Panc1 (cell line): ENCODE results near the gene WNK3. TPM values are rescaled to one million over a fixed set of nuclear protein-coding genes. Genes with fewer than 3 reads are reported as not detected.

Experiments
- ATAC-seq: fragments of 200-7000 bp; cut with Tn5 transposase; 2 replicates; pipeline ENCODE4 v1.9.1; 2020; ENCODE audit warnings: mild to moderate bottlenecking, moderate library complexity
- BruUV-seq: library from RNA; stranded (reverse); fragments of 400-500 nt; replicated peaks from 2 replicates; lab custom pipeline; 2021; lab: Mats Ljungman, UMichigan
- CTCF ChIA-PET: fragments of 300-600 bp; sonication (Branson Sonifier 250); formaldehyde crosslinking; loops from one replicate; lab custom pipeline; 2022; ENCODE audit warnings: antibody characterized with exemption; lab: Charles Lee
- POLR2A ChIA-PET: fragments of 300-600 bp; sonication (Branson Sonifier 250); formaldehyde crosslinking; loops from one replicate; lab custom pipeline; 2022; ENCODE audit warnings: antibody characterized with exemption; lab: Charles Lee
- DNase-seq: peaks from one replicate; pipeline ENCODE4 v3.0.0-alpha.2; 2010; ENCODE audit warnings: low read depth, low spot score
- H3K27ac ChIP-seq: 2 replicates; pipeline ENCODE4 v1.5.1; 2011; ENCODE audit warnings: mild to moderate bottlenecking, low read length, inconsistent platforms
- H3K27me3 ChIP-seq: fragments of 200-500 bp; sonication (Bioruptor generic); 2 replicates; pipeline ENCODE4 v1.6.0; 2014; ENCODE audit warnings: low read length, inconsistent platforms; ENCODE audit not compliant: control insufficient read depth, insufficient read depth
- H3K36me3 ChIP-seq: fragments of 200-500 bp; sonication (Bioruptor generic); 2 replicates; pipeline ENCODE4 v1.5.1; 2014; ENCODE audit warnings: inconsistent platforms, mild to moderate bottlenecking, low read length, moderate library complexity; ENCODE audit not compliant: control insufficient read depth, insufficient read depth
- H3K4me1 ChIP-seq: 2 replicates; pipeline ENCODE4 v1.5.1; 2011; ENCODE audit warnings: inconsistent platforms, mild to moderate bottlenecking, low read length, moderate library complexity; ENCODE audit not compliant: control insufficient read depth, insufficient read depth
- H3K4me3 ChIP-seq, 2 experiments: 2 replicates each; pipeline ENCODE4 v1.5.1; 2011 to 2012; ENCODE audit warnings: low read depth in 2 of 2, low read length in 2 of 2, mild to moderate bottlenecking in 2 of 2, inconsistent platforms in 1 of 2, moderate library complexity in 1 of 2
- H3K9me3 ChIP-seq: fragments of 200-500 bp; sonication (Bioruptor generic); 2 replicates; pipeline ENCODE4 v1.5.1; 2014; ENCODE audit warnings: low read depth, mild to moderate bottlenecking, inconsistent platforms, low read length, moderate library complexity; ENCODE audit not compliant: control insufficient read depth, insufficient read depth
- CTCF ChIP-seq: fragments of 450-650 bp; IDR thresholded peaks from 2 replicates; pipeline ENCODE4 v1.5.1; 2017; ENCODE audit warnings: mild to moderate bottlenecking
- POLR2AphosphoS5 ChIP-seq: IDR thresholded peaks from 2 replicates; pipeline ENCODE4 v1.6.1; 2012; ENCODE audit warnings: mild to moderate bottlenecking, low read depth, low read length, moderate library complexity
- SIN3A ChIP-seq: IDR thresholded peaks from 2 replicates; pipeline ENCODE4 v1.6.1; 2012; ENCODE audit warnings: low read depth, mild to moderate bottlenecking, low read length, moderate library complexity, borderline replicate concordance; ENCODE audit not compliant: insufficient read depth
- TCF7L2 ChIP-seq: IDR thresholded peaks from 2 replicates; pipeline ENCODE4 v1.6.1; 2011; ENCODE audit warnings: mild to moderate bottlenecking, low read depth, low read length, inconsistent platforms
- in situ Hi-C: cut with HindIII; loops from 2 replicates; pipeline ENCODE4 v1.10.0; 2016; ENCODE audit warnings: low sequenced_read_pairs, low pct_unique_long_range_greater_than_20kb
- intact Hi-C: fragments of 100-400 bp; cut with micrococcal nuclease; formaldehyde crosslinking; loops from one replicate; pipeline ENCODE4 v1.10.0; 2022; ENCODE audit not compliant: unreplicated experiment
- total RNA-seq: library from RNA; stranded (reverse); gene quantifications from one replicate; pipeline ENCODE4 v1.2.1, GENCODE V29; 2021; ENCODE audit not compliant: unreplicated experiment
- TF ChIP-seq, protein P1 (sequence below), 2 experiments: IDR thresholded peaks; 2 replicates each; pipeline ENCODE4 v1.6.1; 2011 to 2012; ENCODE audit warnings: low read depth in 2 of 2, control low read depth in 1 of 2, low read length in 1 of 2, mild to moderate bottlenecking in 1 of 2, moderate library complexity in 1 of 2; ENCODE audit not compliant: insufficient read depth in 1 of 2

The WNK3 gene
- total RNA-seq, 1 experiment from 2014 or later, result not detected

DNA sequence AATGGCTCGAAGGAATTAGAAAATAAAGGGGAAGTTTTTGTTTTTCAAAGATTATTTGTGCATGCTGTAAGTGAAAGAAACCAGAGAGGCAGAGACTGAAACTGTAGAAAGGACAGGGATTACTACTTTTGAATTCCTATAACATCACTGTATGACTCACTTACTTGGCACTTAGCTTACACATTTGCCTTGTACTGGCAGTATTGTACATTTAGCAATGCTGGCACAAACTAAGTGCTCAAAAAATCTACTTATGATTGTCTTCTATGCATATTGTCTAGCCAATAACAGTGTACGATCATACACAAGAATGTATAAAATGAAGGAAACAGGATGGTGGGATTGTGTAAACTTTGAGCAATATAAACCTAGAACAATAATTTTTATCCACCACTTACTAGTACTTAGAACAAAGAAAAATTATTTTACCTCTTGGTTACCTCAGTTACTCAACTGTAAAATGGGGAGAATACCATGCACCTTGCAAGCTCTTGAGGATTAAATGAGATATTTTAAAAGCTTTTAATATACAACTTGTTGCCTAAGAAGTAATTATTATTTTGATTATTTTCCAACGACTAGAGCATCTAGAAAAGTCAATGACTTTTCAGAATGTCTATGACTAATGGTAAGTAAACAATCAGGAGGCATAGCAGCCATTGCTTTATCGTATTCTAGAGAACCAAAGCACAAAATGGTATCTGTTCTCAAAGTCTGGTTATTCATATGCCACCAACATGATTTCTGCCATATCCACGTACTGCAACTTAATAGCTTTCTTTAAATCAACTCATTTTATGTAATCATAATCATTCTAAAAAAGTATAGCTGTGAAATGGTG, 179.5 kb downstream of the WNK3 start:
- H3K9me3 ChIP-seq, result no peaks in the 10 kb centered on the region
- in situ Hi-C loops (no loop called here), intact Hi-C loops (no loop called here)
- no peak overlapping the region; a peak in 2 of 4 replicates for H3K4me3 ChIP-seq
- H3K36me3 ChIP-seq, result no peaks in the 10 kb centered on the region; the same call in none of the 2 replicates
- ATAC-seq (peak; percentile 61), DNase-seq (no peak)
- no TSS peak for BruUV-seq
- peak overlapping the region; percentile 93 for H3K27ac ChIP-seq
- ChIA-PET CTCF (interaction anchor here (0.6 kb wide), 1 partner anchor 893 kb away, joined by 6 read pairs; no protein-coding TSS in a partner anchor), POLR2A (no interaction called here)
- H3K4me1 ChIP-seq, result peaks cover 26% of the 10 kb centered on the region
- TF ChIP-seq SIN3A, result no peak
- TF ChIP-seq, protein P1, sequence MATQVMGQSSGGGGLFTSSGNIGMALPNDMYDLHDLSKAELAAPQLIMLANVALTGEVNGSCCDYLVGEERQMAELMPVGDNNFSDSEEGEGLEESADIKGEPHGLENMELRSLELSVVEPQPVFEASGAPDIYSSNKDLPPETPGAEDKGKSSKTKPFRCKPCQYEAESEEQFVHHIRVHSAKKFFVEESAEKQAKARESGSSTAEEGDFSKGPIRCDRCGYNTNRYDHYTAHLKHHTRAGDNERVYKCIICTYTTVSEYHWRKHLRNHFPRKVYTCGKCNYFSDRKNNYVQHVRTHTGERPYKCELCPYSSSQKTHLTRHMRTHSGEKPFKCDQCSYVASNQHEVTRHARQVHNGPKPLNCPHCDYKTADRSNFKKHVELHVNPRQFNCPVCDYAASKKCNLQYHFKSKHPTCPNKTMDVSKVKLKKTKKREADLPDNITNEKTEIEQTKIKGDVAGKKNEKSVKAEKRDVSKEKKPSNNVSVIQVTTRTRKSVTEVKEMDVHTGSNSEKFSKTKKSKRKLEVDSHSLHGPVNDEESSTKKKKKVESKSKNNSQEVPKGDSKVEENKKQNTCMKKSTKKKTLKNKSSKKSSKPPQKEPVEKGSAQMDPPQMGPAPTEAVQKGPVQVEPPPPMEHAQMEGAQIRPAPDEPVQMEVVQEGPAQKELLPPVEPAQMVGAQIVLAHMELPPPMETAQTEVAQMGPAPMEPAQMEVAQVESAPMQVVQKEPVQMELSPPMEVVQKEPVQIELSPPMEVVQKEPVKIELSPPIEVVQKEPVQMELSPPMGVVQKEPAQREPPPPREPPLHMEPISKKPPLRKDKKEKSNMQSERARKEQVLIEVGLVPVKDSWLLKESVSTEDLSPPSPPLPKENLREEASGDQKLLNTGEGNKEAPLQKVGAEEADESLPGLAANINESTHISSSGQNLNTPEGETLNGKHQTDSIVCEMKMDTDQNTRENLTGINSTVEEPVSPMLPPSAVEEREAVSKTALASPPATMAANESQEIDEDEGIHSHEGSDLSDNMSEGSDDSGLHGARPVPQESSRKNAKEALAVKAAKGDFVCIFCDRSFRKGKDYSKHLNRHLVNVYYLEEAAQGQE (IDR thresholded peaks at IDR 0.05; ENCODE audit: insufficient read depth in 1 of 2, low read depth in 2 of 2, low read length in 1 of 2), result no peak
- TF ChIP-seq CTCF, result no peak
- H3K27me3 ChIP-seq, result no peaks in the 10 kb centered on the region

GRCh38 chrX:54177306-54177705, 180.5 kb downstream of the WNK3 start:
- Histone ChIP-seq H3K27me3 (no peaks in the 10 kb centered on the region), H3K4me1 (peaks cover 26% of the 10 kb centered on the region), H3K27ac (peak overlapping the region; percentile 93), H3K4me3 (no peak overlapping the region), H3K36me3 (no peaks in the 10 kb centered on the region; the same call in none of the 2 replicates), H3K9me3 (no peaks in the 10 kb centered on the region)
- ATAC-seq (no peak), DNase-seq (no peak)
- TF ChIP-seq TCF7L2 (no peak), SIN3A (no peak), POLR2AphosphoS5 (no peak), CTCF (no peak)
- TF ChIP-seq, protein P1 (IDR thresholded peaks at IDR 0.05; ENCODE audit: insufficient read depth in 1 of 2, low read depth in 2 of 2, low read length in 1 of 2), result no peak
- ChIA-PET POLR2A (no interaction called here), CTCF (no interaction called here)
- in situ Hi-C loops, result no loop called here
- intact Hi-C loops, result no loop called here
- BruUV-seq, result no TSS peak
